Measurements from ENCODE around the gene PLK2. TPM values are rescaled to one million over a fixed set of nuclear protein-coding genes. Genes with fewer than 3 reads are reported as not detected.

Gene PLK2
- polyA plus RNA-seq, 1 donor (not counting 4 experiments of a cell fraction or from before 2014, with no cell fraction given), result 295 TPM

DNA sequence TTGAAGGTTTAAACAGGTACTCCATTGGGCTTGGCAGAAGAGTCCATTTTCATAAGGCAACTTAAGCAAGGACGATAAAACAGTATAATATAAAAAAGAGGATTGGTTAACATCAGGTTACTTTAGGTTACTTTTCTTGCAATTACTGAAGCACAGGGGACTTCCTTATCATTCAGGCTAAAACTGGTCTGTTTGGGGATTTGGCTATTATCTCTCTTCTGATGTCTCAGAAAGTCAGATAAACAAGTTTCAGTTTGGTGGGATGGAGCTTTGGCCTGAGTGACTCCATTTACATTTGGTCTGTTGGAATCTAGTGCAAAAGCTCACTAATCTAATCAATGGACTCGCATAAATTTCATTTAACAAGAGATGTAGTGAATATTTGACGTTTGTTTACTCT is 39.3 kb upstream of the PLK2 start:
- Histone ChIP-seq H3K4me2 (ENCODE audit: control insufficient read depth, extremely low read depth, insufficient read depth, low read depth, low read length) (no peak overlapping the region), H3K9me1 (ENCODE audit: control insufficient read depth, extremely low read depth, insufficient read depth, low read length) (no peaks in the 10 kb centered on the region), H3K9me3 (ENCODE audit: control insufficient read depth, low read depth, low read length) (no peaks in the 10 kb centered on the region), H3K4me1 (ENCODE audit: control insufficient read depth, extremely low read depth, insufficient read depth, low read length) (no peaks in the 10 kb centered on the region), H3K4me3 (ENCODE audit: control insufficient read depth in 2 of 3, extremely low read depth in 1 of 3, insufficient read depth in 2 of 3, low read depth in 1 of 3, low read length in 3 of 3) (no peak overlapping the region), H3K27me3 (ENCODE audit: control insufficient read depth, extremely low read depth, insufficient read depth, low read length) (peaks cover 12% of the 10 kb centered on the region), H4K20me1 (ENCODE audit: control insufficient read depth, extremely low read depth, insufficient read depth, low read length) (no peaks in the 10 kb centered on the region), H3K9ac (ENCODE audit: control insufficient read depth, extremely low read depth, insufficient read depth, low read length) (no peak overlapping the region), H3K36me3 (ENCODE audit: control insufficient read depth in 2 of 2, extremely low read depth in 1 of 2, insufficient read depth in 2 of 2, low read length in 2 of 2) (no peaks in the 10 kb centered on the region), H3K79me2 (ENCODE audit: control insufficient read depth, insufficient read depth, low read length) (no peaks in the 10 kb centered on the region), H3K27ac (ENCODE audit: control insufficient read depth, insufficient read depth, low read length) (no peak overlapping the region), H2AFZ (ENCODE audit: control insufficient read depth, low read length) (no peak overlapping the region)
- dilution Hi-C loops (cut with MboI; ENCODE audit: extremely low pct_ligation_motif_present, low sequenced_read_pairs), result no loop called here
- no peak for TF ChIP-seq EZH2 (IDR thresholded peaks at IDR 0.05; ENCODE audit: low read length)
- TF ChIP-seq, protein P1, sequence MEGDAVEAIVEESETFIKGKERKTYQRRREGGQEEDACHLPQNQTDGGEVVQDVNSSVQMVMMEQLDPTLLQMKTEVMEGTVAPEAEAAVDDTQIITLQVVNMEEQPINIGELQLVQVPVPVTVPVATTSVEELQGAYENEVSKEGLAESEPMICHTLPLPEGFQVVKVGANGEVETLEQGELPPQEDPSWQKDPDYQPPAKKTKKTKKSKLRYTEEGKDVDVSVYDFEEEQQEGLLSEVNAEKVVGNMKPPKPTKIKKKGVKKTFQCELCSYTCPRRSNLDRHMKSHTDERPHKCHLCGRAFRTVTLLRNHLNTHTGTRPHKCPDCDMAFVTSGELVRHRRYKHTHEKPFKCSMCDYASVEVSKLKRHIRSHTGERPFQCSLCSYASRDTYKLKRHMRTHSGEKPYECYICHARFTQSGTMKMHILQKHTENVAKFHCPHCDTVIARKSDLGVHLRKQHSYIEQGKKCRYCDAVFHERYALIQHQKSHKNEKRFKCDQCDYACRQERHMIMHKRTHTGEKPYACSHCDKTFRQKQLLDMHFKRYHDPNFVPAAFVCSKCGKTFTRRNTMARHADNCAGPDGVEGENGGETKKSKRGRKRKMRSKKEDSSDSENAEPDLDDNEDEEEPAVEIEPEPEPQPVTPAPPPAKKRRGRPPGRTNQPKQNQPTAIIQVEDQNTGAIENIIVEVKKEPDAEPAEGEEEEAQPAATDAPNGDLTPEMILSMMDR (optimal IDR thresholded peaks at IDR 0.05 in 1 of 3, IDR thresholded peaks at IDR 0.05 in 1 of 3, conservative IDR thresholded peaks at IDR 0.05 in 1 of 3; ENCODE audit: extremely low read depth in 1 of 3, insufficient read depth in 2 of 3, low read length in 3 of 3), result no peak
- no peak for FAIRE-seq
- DNase-seq (ENCODE audit: low read depth, low spot score), result no peak

DNA sequence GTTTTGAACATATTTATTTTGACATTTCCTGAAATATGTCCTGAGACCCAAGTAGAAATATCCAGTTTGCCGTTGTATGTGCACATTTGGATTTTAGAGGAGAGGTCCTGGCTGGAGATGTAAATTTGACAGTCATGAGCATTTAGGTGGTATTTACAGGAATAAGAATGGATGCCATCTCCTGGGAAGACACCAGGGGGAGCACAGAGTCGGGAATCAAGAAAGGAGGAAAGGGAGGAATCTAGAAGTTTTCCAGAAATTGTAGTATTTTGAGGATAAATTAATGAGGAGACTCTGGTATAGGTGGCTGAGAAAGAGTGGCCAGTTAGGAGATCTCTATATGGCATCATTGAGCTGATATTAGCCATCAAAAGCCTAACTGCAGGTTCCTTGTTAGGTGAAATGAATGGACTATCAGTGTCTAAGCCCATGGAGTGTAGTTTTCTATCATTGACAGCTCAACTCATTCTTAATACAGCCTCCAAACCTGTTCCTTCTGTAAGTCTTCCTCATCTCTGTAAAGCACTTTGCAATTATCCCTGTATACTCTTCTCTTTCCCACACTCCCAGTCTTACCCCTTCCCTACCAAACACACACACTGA is 38.6 kb upstream of the PLK2 start:
- Histone ChIP-seq H3K4me3 (ENCODE audit: control insufficient read depth in 2 of 3, extremely low read depth in 1 of 3, insufficient read depth in 2 of 3, low read depth in 1 of 3, low read length in 3 of 3) (no peak overlapping the region), H3K36me3 (ENCODE audit: control insufficient read depth in 2 of 2, extremely low read depth in 1 of 2, insufficient read depth in 2 of 2, low read length in 2 of 2) (no peaks in the 10 kb centered on the region), H3K9me3 (ENCODE audit: control insufficient read depth, low read depth, low read length) (no peaks in the 10 kb centered on the region), H2AFZ (ENCODE audit: control insufficient read depth, low read length) (no peak overlapping the region), H3K79me2 (ENCODE audit: control insufficient read depth, insufficient read depth, low read length) (no peaks in the 10 kb centered on the region), H3K4me1 (ENCODE audit: control insufficient read depth, extremely low read depth, insufficient read depth, low read length) (no peaks in the 10 kb centered on the region), H3K9me1 (ENCODE audit: control insufficient read depth, extremely low read depth, insufficient read depth, low read length) (no peaks in the 10 kb centered on the region), H3K27ac (ENCODE audit: control insufficient read depth, insufficient read depth, low read length) (no peak overlapping the region), H3K27me3 (ENCODE audit: control insufficient read depth, extremely low read depth, insufficient read depth, low read length) (peaks cover 9% of the 10 kb centered on the region), H3K9ac (ENCODE audit: control insufficient read depth, extremely low read depth, insufficient read depth, low read length) (no peak overlapping the region), H3K4me2 (ENCODE audit: control insufficient read depth, extremely low read depth, insufficient read depth, low read depth, low read length) (no peak overlapping the region), H4K20me1 (ENCODE audit: control insufficient read depth, extremely low read depth, insufficient read depth, low read length) (no peaks in the 10 kb centered on the region)
- dilution Hi-C loops (cut with MboI; ENCODE audit: extremely low pct_ligation_motif_present, low sequenced_read_pairs), result no loop called here
- TF ChIP-seq, protein P1 (optimal IDR thresholded peaks at IDR 0.05 in 1 of 3, IDR thresholded peaks at IDR 0.05 in 1 of 3, conservative IDR thresholded peaks at IDR 0.05 in 1 of 3; ENCODE audit: extremely low read depth in 1 of 3, insufficient read depth in 2 of 3, low read length in 3 of 3), result peak; percentile 64 to 74 (median 64)
- no peak for TF ChIP-seq EZH2 (IDR thresholded peaks at IDR 0.05; ENCODE audit: low read length)
- DNase-seq (ENCODE audit: low read depth, low spot score) (no peak), FAIRE-seq (no peak)

Measured in keratinocyte (primary cell).